Stimulated activated CD4-positive, alpha-beta T cell treated with anti-CD3 and anti-CD28 coated beads, Interleukin-15, amount 100 ng/mL, for 1 hour (primary cell): ENCODE data around the gene GUCY2D.
"Not testable (repeated sequence)": the region's sequence is repeated elsewhere in the genome, so short reads cannot be mapped to it uniquely, and the experiment has no call there.

Experiments
- DNase-seq, 2 donors: peaks; one replicate each; pipeline ENCODE4 v3.0.0-alpha.2; 2020; ENCODE audit warnings: low read depth in 1 of 2, low spot score in 1 of 2

The GUCY2D gene

DNA sequence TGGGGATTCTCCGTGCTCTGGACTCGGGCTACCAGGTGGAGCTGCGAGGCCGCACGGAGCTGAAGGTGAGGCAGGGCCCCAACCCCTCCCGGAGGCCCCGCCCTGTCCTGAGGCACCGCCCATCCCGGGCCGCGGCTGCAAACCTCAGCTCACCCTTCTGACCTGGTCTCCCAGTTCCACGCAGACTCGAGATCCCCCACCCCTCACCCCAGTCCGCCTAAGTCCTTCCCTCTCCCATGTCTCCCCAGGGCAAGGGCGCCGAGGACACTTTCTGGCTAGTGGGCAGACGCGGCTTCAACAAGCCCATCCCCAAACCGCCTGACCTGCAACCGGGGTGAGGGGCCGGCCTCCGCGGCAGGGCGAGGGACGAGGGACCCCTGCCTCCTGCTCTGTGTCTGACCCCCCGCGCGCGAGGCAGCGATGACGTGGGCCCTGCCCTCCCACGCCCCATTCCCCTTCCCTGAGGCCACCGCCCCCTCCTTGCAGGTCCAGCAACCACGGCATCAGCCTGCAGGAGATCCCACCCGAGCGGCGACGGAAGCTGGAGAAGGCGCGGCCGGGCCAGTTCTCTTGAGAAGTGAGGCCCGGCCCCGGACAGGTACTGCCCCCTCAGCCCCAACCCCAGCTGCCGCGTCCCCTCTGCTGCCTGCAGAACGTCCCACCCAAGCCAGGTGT, 13.7 kb downstream of the GUCY2D start:
- peak in 1 of 2 donors; percentile 16 for DNase-seq

DNA sequence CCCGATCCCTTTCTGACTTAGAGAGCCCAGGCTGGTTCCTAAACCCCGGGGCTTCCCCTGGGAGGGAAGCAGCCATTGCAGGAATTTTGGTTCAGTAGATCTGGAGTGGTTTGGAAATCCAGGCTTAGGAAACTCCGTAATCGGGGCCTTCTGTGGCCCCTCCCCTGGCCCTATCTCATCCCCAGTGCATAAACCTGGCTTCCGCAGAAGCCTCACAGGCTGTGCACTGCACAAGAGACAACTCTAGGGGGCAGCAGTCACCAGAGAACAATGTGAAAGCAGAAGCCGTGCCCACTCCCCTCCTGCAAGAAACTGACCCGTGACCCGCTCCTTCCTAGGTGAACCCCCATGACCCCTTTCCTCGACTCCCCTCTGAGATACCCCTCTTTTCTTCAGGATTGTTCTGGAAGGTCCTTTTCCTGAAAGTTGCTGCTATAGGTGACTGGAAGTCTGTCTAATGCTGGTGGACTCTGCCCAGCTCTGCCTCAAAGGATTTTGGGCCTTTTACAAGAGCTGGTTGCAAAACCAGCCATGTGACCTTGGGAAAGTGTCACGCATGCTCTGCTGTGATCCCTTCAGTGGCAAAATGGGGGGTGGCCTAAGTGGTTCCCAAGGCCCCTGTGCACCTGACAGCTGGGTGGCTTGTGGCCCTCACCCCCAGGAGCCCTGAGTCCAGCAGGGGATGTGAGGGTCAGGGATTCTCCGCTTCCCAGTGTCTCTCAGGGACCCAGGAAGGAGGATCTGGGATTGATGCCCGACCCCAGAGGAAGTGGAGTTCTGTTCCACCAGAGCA, 14.4 kb downstream of the GUCY2D start:
- DNase-seq, result peak in 1 of 2 donors; percentile 12

DNA sequence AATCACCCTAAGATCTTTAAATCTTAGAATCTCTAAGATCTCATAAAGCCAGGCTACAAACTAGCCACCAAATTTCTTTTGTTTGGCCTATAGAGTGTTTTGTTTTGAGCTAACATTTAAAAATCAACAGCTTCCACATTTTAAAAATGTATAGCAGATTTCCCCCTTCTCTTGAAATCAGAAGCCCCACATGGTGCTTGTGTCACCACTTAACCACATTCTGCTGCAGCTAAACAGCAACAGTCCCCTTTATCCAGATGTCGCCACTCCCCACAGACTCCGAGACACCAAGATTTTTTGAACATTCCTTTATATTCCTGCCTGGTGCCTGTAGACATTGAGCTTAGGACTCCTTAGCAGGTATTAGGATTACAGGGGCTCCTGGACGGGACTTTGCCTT, 16.0 kb downstream of the GUCY2D start:
- DNase-seq, result no peak

DNA sequence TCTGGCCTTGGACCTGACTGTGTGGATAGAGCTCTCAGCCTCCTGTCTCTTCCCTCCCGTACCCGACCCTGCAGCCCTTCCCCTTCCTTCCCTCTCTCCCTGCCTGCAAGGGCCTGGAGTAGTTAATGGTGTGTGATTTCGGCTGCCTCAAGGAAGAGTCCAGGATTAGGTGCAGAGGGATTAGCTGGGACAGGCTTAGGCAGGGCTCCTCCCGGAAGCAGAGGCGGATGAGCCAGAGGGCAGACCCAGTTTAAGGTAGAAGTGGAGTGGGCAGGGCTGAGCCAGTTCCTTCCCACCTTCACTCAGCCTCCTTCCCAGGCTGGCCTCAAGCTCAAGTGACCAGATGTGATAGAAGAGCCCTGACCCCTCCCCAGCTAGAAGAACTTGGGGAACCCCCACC, 16.8 kb downstream of the GUCY2D start:
- DNase-seq, result no peak

DNA sequence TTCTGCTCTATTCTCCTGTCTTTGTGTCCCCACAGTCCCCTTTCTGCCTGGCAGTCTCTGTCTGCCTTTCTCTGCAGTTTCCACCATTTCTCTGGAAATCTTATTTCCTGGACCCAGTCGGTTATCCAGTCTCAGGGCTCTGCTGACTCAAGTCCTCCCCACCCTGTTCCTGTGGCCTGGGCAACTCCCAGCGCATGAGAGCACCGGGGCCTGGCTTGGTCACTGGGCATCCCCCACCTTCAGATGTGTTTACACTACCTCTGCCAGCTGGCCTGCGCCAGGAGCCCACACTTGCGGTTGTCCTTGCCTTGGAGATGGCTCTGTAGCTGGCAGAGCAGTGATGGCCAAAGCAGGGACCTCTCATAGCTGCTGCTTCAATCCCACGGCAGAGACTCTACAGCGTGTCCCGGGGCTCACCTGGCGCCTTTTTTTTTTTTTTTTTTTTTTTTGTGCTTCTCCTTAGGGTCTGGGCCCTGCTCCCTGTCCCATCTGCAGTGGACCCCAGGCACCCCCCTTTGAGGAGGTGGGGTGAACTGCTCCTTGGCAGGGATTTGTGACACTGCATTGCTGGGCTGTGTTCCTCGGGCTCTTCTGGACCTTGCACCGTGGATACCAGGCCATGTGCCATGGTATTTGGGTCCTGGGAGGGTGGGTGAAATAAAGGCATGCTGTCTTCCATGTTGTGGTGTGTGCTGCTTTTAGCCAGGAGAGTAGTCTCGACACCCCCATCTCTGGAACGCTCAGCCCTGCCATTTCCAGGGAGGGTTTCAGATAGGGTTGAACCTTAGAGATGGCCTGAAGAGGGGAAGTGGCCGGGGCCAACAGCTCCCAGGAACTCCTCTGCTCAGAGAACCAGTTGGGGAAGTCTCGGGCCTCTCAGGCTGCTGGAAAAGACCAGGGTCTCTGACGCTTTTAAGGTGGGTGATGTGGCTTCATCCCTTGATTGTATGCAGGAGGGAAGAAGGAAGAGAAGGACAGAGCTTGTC, 17.5 kb downstream of the GUCY2D start:
- DNase-seq, result no peak

DNA sequence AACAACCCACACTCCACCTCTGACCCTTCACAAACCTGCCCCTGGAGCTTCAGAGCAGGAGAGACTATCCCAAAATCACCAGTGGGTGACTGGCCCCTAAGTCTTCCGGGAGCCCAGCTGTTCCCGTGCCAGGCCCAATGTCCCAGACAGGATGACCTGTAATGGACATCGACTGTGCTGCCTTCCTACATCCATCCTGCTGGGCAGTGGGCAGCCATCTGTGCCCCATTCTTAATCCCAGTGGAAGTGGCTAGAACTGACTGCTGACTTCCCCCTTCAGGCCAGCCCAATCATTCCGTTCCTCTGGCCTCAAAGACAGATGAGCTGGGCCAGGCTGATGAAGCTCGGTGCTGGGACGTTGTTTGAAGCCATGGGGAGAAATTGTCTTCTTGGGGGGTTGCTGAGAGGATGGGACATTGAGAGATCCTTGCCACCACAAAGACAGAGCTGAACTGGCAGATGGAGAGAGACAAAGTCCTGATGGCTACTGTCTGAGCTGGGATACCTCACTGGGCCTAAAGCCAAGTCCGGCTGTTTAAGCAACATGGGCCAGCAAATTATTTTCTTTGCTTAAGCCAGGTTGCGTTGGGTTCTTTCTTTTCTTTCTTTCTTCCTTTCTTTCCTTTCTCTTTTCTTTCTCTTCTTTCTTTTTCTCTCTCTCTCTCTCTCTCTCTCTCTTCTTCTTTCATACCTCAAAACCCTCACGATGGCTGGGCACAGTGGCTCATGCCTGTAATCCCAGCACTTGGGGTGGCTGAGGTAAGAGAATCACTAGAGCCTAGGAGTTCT, 18.6 kb downstream of the GUCY2D start:
- DNase-seq, result no peak

DNA sequence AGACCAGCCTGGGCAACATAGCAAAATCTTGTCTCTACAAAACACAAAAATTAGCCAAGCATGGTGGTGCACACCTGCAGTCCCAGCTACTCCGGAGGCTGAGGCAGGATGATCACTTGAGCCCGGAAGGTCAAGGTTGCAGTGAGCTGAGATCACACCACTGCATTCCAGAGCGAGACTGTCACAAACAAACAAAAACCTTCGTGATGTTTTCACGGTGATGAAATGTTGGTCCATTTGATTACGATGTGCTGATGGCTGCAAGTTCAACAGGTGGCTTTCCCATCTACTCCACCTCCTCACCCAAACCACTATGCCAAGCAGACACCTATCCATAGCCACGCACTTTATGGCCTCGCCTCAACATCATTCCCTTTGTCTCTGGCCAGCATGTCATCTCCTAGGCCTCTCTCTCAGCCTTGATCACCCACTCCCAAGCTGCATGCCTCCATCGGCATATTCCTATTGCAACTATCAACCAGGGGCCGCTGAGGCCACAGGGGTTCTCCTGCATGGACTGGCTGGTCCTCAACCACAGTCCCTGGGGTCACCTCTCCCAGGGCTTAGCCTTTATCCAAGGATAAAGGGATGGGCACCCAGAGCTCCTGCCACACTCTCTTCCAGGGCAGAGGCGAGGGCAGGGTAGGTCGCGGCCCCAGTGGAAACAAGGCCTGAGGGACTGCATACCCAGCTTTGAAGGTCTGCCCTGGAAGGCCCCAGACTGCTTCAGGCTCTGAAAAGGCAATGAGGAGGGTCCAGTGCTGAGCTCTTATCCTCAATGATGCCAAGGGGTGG, 19.3 kb downstream of the GUCY2D start:
- no peak for DNase-seq

DNA sequence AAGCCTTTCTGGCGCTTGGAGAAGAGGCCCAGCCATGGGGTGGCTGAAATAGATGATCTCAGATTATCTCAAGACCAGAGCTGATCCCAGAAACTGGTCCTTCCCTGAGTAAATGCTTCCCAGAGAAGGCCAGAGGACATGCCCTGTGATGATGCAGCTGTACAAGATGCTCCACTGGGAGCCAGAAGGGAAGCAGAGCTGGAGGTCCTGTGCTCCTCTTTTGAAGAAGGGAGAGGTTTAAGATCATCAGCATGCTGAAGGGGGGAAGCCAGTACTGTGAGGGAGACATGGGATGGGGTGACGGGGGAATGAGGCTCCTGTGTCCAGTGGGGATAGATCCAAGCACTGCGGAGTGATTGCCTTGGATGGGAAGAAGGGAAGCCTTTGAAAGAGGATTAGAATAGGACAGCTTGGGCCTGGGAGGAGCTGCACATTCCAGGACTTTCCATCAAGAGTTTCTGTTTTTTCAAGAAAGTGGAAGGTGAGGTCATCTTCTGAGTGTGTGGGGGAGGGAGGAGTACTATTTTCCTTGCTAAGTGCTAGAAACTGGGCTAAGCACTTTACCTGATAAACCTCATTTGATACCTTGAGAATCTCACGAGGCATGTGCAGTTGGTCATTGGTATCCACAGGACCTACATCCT, 20.1 kb downstream of the GUCY2D start:
- no peak for DNase-seq

DNA sequence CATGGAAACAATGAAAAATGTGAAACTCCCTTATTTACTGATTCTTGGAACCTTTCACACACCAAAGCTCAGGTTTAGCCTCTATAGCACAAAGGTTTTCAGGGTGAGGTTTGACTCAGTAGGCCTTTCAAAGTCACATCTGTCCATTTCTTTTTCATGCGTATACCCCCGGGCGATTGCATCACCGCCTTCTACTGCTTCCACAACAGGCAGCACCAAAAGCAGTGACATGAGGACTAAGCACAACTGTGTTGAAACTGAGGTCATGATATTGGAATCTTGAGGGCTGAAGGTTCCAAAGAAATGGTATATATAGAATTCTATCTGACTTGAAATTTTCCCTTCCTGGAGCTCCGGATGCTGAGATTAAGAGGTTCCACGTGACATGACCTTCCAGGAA, 21.7 kb downstream of the GUCY2D start:
- DNase-seq, result not testable (repeated sequence)

DNA sequence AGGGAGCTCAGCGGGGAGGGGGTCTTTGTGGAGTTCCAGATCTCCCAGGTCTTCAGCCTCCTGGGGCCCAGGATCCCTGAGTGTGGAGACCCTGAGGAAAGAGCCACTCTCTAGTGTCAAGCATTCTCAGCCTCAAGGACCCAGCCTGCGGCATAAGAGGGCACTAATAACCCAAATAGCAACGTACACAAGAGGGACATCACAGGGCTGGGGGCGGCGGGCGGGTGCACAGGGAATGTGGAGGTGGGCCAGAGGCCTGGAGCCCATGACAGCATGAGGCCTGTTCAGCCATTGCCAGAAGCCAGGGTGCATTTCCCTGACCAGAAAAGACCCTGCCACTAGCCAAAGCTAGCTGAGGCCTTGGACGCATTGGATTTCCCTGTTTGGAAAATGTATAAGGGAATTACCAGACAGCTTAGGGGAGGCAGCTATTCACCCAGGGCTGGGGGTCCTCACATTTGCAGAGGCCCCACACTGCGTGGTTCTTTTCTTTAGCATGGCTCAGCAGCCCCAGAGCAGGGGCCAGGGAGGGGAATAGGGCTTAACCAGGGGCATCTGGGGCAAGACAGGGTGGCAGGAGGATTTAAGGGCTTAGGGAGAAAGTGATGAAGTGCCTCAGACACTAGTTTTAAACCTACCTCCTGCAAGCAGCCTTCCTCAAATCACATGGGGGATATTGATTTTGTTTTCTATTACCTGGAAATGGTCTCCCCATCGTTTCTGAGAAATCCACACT, 22.9 kb downstream of the GUCY2D start:
- no peak for DNase-seq

DNA sequence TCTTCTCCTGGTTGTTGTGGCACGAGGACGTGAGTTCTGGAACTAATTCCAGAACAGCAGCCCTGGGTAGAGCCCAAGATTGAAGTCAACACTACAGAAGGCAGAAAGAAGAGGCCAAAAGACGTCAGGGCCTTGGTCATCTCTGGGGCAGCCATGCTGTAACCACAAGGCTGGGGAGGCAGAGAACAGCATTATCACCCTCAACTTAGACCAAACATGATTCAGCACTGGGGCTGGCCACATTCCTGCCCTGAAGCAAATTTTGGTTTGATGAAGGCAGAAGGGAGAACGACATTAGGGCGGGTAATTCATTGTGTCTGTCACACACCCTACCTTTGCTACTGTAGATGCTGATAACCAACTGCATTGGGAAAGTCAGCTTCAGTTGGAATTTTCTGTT, 26.7 kb downstream of the GUCY2D start:
- DNase-seq, result no peak

DNA sequence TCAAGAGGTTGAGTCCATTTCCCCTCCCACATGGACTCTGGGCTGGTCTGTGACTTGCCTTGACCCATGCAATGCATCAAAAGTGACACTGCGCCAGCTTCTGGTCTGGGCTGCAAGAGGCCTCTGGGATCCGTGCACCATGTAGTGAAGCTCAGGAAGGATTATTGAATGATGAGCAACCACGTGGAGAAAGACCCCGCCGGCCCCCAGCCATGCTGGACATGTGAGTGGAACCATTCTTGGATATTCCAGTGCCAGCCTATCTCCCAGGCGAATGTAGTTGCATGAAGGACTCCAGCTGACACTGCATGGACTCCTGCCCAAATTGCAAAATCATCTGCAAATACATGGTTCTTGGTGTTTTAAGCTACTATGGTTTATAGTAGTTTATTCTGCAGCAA, 28.8 kb downstream of the GUCY2D start:
- DNase-seq, result no peak

DNA sequence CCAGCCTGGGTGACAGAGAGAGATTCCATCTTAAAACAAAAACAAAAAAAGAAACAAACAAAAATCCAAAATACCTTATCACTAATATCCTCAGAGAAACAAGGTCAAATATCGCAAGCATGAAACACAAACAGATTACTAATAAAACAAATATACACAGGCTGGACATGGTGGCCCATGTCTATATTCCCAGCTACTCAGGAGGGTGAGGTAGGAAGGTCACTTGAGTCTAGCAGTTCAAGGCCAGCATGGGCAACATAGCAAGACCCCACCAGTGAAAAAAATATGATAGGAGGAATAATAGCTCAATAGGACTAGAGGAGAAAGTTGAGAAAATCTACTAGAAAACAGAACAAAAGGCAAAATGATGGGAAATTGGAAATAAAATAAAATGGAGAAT, 29.5 kb downstream of the GUCY2D start:
- no peak for DNase-seq

DNA sequence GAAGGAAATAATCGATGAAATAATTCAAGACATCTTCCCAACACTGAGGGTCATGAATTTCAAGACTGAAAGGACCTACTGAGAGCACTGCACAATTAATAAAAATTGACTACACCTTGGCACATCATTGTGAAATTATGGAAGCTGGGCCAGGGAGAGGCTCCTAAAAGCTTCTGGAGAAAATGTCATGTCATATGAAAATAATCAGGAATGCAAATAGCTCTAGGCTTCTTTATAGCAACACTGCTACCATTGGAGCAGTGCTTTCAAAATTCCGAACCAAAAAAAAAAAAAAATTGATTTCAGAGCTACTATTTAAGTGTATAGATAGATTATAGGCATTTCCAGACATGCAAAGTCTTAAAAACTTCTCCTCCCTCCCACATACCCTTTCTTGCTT, 30.0 kb downstream of the GUCY2D start:
- DNase-seq, result no peak

DNA sequence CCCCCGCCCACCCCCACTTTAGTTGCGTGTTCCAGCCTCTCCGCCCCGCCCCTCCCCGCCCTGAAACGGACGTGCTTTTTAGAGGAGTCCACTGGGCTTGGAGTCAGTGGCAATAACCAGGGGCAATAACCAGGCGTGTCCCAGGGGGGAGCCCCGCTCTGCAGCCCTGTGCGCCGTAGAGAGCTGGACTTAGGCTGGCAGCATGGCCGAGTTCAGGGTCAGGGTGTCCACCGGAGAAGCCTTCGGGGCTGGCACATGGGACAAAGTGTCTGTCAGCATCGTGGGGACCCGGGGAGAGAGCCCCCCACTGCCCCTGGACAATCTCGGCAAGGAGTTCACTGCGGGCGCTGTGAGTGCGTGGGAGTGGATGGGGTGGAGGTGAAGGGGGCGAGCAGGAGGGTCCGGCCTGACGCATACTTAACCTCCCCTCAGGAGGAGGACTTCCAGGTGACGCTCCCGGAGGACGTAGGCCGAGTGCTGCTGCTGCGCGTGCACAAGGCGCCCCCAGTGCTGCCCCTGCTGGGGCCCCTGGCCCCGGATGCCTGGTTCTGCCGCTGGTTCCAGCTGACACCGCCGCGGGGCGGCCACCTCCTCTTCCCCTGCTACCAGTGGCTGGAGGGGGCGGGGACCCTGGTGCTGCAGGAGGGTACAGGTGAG, 36.7 kb downstream of the GUCY2D start, which contains the start of gene ALOX15B:
Gene ALOX15B (plus strand): TSS at position 106 of the 657 bp plus-strand sequence. CDS start 97 bp downstream, at position 203.
- no peak for DNase-seq

DNA sequence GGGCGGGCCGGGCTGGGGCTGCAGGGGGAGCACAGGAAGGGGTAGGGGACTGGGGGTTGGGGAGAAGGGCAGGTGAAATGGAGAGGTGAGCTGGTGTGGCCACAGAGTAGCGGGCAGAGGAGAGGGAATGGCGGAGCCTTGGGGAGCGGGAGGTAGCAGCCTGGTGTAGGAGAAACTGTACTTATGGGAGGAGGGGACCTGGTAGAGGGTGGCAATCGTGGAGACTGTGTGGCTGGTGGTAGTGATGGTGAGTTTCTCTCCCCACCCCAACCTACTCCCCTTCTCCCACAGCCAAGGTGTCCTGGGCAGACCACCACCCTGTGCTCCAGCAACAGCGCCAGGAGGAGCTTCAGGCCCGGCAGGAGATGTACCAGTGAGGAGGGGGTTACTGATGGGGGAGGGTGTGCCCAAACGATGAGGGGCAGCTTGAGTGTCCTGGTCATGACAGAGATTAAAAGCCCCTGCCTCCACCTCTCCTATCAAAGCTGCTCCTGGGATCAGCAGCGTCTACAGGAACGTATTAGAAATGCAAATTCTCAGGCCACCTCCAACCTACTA, 37.3 kb downstream of the GUCY2D start:
- DNase-seq, result no peak

DNA sequence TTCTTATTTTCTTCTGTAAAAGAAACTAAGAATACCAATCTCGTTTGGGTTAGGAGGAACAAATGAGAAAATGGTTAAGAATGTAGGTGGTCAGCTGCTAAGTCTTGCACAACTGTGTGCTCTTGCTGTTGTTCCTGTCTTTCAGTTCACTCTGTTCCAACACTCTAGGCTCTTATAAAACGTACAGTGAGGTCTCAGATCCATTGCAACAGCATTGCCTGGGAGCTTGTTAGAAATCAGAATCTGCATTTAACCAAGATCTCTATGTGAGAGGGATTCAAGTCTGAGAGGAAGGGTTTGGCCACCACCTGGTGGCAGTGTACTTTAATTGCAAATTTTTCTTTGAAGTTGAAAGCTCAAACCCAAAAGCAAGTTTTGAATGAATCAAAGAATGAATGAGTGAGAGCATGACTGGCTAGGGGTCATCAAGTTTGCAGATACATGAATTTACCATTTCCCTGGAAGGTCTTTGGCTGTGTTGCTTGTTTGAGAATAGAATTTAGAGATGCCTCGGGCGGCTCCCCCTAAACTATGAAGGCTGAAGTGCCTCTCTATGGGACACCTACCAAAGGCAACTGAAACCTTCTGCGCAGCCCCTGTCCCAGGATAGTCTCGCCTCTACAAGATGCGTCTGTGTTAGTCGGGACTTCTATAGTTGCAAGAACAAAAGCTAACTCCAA, 39.0 kb downstream of the GUCY2D start:
- peak in 1 of 2 donors; percentile 14 for DNase-seq
